ENCODE data around the gene PSME2. TPM values are rescaled to one million over a fixed set of nuclear protein-coding genes. Genes with fewer than 3 reads are reported as not detected.

PSME2 gene
- total and polyA plus RNA-seq, 9 of the 15 experiments (the other 6 are each of a cell fraction or from before 2014, with no cell fraction given) = 111 to 579 (median 159) TPM

DNA sequence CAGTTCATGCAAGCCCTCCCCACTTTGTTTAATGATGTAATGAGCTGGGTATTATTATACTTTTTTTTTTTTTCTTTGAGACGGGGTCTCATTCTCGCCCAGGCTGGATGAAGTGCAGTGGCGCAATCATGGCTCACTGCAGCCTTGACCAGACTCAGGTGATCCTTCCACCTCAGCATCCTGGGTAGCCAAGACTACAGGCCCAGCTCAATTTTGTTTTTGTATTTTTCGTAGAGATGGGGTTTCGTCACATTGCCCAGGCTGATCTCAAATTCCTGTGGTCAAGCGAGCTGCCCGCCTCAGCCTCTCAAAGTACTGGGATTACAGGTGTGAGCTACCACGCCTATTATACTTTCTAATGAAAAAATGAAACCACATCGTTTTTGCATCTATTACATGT is 36.4 kb downstream of the PSME2 start:
- Histone ChIP-seq H2AFZ (ENCODE audit: low read depth, low read length) (no peak overlapping the region), H3K4me2 (ENCODE audit: insufficient read depth, low read length) (no peak overlapping the region), H3K79me2 (ENCODE audit: control insufficient read depth, insufficient read depth, low read length) (peaks cover under 1% of the 10 kb centered on the region; the same call in 1 of the 3 replicates), H3K36me3 (ENCODE audit: control insufficient read depth, insufficient read depth, low read length) (no peaks in the 10 kb centered on the region), H4K20me1 (replicated peaks; ENCODE audit: control insufficient read depth, insufficient read depth, low read length) (no peaks in the 10 kb centered on the region), H3K9me1 (ENCODE audit: control insufficient read depth, insufficient read depth, low read length) (no peaks in the 10 kb centered on the region), H3K9ac (ENCODE audit: insufficient read depth in 1 of 2, low read depth in 2 of 2, low read length in 2 of 2) (no peak overlapping the region), H3K4me3 (no peak overlapping the region), H3K27me3 (ENCODE audit: control insufficient read depth in 2 of 2, insufficient read depth in 2 of 2, low read length in 2 of 2) (no peaks in the 10 kb centered on the region), H3K4me1 (replicated peaks in 1 of 2; ENCODE audit: control insufficient read depth in 2 of 2, insufficient read depth in 2 of 2, low read length in 2 of 2) (peaks cover 0 to 8% of the 10 kb centered on the region in 2 experiments; a peak in 3 of 5 replicates), H3K27ac (ENCODE audit: extremely low read depth, low read depth, low read length) (no peak overlapping the region), H3K9me3 (replicated peaks; ENCODE audit: control insufficient read depth, insufficient read depth, low read depth, low read length) (no peaks in the 10 kb centered on the region)
- no peak for DNase-seq (ENCODE audit: extremely low read depth in 1 of 4, low spot score in 3 of 4)
- FAIRE-seq = no peak
- no peak for TF ChIP-seq EZH2 (IDR thresholded peaks at IDR 0.05; ENCODE audit: borderline replicate concordance, low read depth, low read length)
- no peak for TF ChIP-seq RBM17 (IDR thresholded peaks at IDR 0.05; ENCODE audit: borderline replicate concordance, low read depth, low read length)
- no peak for TF ChIP-seq CREM (IDR thresholded peaks at IDR 0.05; ENCODE audit: low read depth)
- TF ChIP-seq ZNF699 (CRISPR knock-in tag; IDR thresholded peaks at IDR 0.05; ENCODE audit: insufficient replicate concordance) = no peak
- TF ChIP-seq MBD2 (IDR thresholded peaks at IDR 0.05; ENCODE audit: borderline replicate concordance, low read depth) = no peak
- TF ChIP-seq, protein P1, sequence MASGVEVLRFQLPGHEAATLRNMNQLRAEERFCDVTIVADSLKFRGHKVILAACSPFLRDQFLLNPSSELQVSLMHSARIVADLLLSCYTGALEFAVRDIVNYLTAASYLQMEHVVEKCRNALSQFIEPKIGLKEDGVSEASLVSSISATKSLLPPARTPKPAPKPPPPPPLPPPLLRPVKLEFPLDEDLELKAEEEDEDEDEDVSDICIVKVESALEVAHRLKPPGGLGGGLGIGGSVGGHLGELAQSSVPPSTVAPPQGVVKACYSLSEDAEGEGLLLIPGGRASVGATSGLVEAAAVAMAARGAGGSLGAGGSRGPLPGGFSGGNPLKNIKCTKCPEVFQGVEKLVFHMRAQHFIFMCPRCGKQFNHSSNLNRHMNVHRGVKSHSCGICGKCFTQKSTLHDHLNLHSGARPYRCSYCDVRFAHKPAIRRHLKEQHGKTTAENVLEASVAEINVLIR (CRISPR knock-in tag; IDR thresholded peaks at IDR 0.05) = no peak
- TF ChIP-seq, protein P2, sequence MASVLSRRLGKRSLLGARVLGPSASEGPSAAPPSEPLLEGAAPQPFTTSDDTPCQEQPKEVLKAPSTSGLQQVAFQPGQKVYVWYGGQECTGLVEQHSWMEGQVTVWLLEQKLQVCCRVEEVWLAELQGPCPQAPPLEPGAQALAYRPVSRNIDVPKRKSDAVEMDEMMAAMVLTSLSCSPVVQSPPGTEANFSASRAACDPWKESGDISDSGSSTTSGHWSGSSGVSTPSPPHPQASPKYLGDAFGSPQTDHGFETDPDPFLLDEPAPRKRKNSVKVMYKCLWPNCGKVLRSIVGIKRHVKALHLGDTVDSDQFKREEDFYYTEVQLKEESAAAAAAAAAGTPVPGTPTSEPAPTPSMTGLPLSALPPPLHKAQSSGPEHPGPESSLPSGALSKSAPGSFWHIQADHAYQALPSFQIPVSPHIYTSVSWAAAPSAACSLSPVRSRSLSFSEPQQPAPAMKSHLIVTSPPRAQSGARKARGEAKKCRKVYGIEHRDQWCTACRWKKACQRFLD (CRISPR knock-in tag; IDR thresholded peaks at IDR 0.05) = no peak
- TF ChIP-seq ETV1 (tag; conservative IDR thresholded peaks at IDR 0.05; ENCODE audit: low read depth) = no peak
- no peak for TF ChIP-seq ZNF146 (CRISPR knock-in tag; IDR thresholded peaks at IDR 0.05; ENCODE audit: unreplicated experiment)
- TF ChIP-seq HNRNPH1 (optimal IDR thresholded peaks at IDR 0.05; ENCODE audit: low read depth, low read length) = no peak
- no peak for TF ChIP-seq ZBED1 (IDR thresholded peaks at IDR 0.05)
- TF ChIP-seq ZNF778 (CRISPR knock-in tag; IDR thresholded peaks at IDR 0.05) = no peak
- TF ChIP-seq ZNF354B (CRISPR knock-in tag; IDR thresholded peaks at IDR 0.05) = no peak
- TF ChIP-seq, protein P3, sequence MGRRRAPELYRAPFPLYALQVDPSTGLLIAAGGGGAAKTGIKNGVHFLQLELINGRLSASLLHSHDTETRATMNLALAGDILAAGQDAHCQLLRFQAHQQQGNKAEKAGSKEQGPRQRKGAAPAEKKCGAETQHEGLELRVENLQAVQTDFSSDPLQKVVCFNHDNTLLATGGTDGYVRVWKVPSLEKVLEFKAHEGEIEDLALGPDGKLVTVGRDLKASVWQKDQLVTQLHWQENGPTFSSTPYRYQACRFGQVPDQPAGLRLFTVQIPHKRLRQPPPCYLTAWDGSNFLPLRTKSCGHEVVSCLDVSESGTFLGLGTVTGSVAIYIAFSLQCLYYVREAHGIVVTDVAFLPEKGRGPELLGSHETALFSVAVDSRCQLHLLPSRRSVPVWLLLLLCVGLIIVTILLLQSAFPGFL (CRISPR knock-in tag; IDR thresholded peaks at IDR 0.05) = no peak
- no peak for TF ChIP-seq ETV5 (CRISPR knock-in tag; IDR thresholded peaks at IDR 0.05; ENCODE audit: low read depth)
- no peak for TF ChIP-seq STAT5A (IDR thresholded peaks at IDR 0.05; ENCODE audit: borderline replicate concordance, low read length)
- WGBS (ENCODE audit: insufficient coverage, low coverage, missing lambda C conversion rate) = 83% methylated on average over 8 of the region's 9 CpGs
- ChIA-PET CTCF (ENCODE audit: low intra/inter-chr PET ratio) (interaction anchor here (1.5 kb wide), 1 partner anchor 96 kb away, joined by 6 read pairs; no protein-coding TSS in a partner anchor), POLR2A (interaction anchor here (1.3 to 1.5 kb wide), 3 partner anchors 15 to 41 kb away, joined by 3 to 4 read pairs (median 4); no protein-coding TSS in a partner anchor)
- BruUV-seq (replicated peaks) = no TSS peak
- intact Hi-C loops (cut with micrococcal nuclease) = no loop called here
- in situ Hi-C loops (cut with MboI) = no loop called here
- ATAC-seq = no peak

Data from K562 (cell line).